IPS-NIHi7 (cell line): Measurements from ENCODE around the gene IFT81.
"Not testable (repeated sequence)": the region's sequence is repeated elsewhere in the genome, so short reads cannot be mapped to it uniquely, and the experiment has no call there.

Experiments used
- DNase-seq: peaks from one replicate; pipeline ENCODE4 v3.0.0; 2012; ENCODE audit warnings: mixed read lengths; ENCODE audit errors: extremely low spot score

Gene IFT81

DNA sequence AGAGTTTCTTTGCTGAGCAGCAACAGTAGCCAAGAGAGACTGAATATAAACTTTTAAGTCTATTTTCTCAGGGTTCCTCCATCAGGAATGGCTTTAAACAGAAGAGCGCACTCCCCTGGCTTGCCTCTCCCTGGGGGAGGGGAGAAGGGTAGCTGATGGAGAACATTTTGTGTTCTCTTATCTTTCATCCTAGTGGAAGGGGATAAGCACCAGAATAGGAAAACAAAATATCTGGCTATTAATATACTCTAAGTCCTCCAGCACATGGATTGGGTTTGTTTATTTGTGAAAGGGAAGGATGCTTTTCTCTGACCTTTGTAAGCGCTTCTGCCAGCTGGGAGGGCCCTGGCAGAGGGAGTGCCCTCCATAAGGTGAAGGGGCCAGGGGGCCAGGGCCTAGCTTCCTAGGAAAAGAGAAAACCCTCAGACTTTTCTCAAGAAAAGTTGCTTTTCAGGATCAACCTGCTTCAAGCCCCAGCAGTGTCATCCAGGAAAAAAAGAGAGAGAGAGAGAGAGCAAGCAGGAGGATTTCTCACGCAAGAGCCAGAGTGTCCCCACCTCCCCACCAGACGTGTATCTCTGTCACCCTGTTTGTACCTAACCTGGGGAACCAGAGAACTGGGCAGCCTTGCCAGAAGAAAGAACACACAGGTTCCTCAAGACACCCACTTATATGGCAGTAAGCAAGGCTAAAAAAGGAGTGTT is 122.6 kb downstream of the IFT81 start:
- no peak for DNase-seq

DNA sequence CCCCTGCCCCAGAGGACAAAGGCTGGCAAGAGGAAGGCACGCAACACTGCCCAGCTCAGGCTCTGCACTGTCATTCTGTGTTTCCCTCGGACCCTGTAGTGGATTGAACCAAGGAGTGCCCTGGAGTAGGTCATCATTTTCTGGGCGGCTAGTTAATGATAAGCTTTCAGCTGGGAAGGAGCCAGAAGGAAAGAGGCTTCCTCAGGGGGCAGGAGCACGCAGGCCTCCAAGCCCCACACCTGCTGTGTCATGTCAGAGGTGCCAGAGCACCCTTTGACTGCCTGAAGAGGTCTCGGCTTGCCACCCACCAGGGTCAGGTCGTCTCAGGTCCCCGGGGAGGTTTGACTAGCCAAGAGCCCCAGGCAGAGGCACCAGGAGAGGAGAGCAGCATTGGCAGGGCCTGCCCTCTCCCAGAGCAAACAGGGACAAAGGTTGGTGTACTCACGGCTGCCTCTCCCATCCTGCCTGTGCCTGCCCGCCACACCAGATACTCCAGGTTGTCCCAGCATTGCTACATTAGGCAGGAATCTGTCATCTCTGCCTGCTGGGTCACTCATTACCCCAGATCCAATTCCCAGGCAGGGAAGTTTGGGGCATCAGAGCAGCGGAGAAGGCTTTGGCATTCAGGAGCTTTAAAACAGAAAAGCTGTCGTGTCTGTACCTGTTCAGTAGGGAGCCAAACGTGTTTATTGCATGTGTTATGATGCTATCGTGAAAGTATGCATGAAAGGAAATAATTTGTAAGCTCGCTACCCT is 123.4 kb downstream of the IFT81 start:
- DNase-seq: no peak

DNA sequence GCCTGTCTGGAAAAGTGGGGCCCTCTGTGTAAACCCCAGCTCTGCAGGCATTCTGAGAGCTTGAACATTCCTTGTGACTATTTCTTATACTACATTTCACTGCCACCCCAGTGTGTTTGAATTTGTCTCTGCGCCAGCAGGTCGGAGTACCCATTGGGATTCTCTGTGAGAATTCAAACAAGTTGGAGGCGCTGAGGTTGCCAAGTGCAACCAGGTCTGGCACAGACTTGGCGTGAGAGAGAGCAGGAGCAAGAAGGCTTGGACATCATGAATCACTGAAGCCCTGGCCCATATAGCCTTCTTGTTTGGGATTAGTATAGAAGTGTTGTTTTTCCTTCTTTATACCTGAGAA is 123.9 kb downstream of the IFT81 start:
- DNase-seq: no peak

DNA sequence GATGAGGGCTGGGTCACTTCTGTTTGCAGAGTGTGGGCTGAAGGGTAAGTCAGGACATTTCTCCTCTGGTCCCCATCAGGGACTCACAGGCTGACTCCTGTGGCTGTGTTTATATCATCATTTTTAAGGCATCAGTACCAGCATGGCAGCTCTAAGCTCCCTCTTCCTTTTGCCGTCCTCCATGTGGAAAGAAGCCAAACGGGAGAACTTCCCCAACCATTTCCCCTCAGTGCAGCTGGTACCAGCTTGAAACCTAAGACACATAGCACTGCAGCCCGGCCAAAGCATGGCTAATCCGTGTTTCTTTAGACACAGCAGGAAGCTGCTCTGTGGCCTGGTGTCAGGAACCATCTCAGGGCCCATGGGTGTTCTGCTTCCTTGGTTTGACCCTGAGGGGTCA is 124.9 kb downstream of the IFT81 start:
- DNase-seq: no peak

DNA sequence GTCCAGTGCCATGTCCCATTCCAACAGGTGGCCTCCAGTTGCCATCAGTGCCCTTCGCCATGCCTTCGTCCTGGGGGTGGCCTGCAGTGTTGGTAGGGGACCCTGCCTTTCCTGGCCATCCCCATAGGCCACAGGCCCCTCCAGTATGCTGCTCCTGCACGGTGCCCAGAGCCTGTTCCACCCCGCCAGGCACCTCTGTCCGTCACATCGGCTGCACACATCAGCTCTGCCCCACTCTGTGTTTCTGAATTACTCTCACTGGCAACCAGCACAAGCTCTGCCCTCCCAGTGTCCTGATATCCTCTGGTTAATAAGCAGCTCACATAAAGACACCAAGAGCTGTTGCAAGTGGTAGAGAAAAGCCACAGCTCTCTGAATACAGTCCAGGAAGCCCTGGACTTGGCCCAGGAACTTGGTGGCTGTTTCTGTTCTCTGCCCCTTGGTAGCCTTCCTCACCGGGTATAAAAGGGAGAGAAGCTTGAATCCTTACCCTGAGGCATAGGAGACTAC is 125.6 kb downstream of the IFT81 start:
- no peak for DNase-seq

DNA sequence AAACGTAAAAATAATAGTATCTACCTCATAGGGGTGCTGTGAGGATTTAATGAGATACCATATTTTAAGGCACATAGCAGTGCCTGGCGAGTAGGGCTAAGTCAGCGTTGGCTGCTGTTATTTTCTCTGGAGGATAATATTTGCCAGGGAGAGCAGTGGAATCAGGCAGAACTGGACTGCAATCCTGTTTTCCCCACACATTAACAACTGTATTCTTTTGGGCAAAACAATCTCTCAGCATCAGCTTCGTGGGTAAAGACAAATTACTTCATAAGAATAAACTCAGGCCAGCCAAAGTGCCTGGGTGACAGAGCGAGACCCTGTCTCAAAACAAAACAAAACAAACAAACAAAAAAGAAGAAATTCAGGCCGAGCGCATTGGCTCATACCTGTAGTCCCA is 127.2 kb downstream of the IFT81 start:
- DNase-seq: no peak

DNA sequence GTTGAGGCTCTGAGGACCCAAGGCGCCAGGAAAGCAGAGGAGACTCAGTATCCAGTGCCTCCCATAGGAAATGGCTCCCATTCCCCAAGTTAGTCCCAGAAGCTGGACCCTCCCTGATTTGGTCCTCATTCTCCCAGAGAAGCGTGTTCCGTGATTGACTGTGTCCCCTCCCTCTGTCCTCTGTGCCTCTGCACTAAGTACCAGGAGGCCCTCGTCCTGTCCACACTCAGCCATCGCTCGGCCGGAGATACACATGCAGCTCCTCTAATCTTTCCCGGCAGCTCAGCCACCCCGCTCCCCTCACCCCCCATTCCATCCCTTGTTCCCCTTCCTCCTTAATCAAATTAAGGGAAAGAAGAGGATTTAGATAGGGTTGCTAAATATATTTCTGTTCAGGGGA is 128.6 kb downstream of the IFT81 start:
- DNase-seq: no peak

DNA sequence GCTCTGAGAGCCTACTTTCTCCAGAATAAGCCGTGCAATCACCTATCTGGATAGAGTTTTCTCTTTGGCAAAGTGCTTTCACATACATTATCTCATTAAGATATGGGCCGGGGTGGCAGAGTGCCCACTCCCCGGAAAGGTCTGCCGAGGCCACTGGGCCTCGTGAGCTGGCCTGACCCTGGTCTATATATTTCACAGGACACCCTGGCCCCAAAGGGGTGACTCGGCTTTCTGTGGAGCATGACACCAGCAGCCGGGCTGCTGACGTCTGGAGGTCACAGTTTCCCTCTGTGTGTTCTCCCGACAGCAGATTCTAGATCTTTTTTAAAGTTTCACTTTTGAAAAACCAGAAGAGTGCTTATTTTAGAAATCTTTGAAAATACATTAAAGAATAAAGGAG is 129.0 kb downstream of the IFT81 start:
- no peak for DNase-seq

DNA sequence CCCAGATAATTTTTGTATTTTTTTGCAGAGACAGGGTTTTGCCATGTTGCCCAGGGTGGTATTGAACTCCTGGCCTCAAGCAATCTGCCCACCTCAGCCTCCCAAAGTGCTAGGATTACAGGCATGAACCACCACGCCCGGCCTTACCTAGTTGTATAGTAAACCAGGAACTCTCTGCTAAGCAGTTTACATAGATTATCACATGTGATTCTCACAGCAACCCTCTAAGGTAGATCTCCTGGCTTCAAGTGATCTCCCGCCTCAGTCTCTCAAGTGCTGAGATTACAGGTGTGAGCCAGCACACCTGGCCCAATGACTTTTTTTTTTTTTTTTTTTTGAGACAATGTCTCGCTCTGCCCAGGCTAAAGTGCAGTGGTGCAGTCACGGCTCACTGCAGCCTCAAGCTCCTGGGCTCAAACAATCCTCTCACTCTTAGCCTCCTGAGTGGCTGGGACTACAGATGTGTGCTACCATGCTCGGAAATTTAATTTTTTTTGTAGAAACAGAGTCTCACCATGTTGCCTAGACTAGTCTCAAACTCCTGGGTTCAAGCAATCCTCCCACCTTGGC is 130.9 kb downstream of the IFT81 start:
- no peak for DNase-seq

DNA sequence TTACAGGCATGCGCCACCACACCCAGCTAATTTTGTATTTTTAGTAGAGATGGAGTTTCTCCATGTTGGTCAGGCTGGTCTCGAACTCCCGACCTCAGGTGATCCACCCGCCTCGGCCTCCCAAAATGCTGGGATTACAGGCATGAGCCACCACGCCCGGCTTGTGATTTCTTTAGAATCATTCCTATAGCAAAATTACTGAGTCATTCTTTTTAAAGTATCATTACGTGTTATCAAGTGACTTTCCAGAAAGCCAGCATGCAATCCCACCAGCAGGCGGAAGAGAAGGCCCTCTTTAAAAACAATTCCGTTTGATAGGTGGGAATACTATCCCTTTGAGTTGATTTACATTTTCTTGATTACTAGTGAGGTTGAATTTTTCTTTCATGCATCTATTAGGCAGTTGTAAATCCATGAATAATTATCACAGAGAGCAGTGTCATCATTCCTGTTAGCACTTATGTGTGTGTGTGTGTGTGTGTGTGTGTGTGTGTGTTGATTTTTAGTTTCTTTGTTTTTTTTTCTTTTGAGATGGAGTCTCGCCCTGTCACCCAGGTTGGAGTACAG is 131.8 kb downstream of the IFT81 start:
- not testable (repeated sequence) for DNase-seq

DNA sequence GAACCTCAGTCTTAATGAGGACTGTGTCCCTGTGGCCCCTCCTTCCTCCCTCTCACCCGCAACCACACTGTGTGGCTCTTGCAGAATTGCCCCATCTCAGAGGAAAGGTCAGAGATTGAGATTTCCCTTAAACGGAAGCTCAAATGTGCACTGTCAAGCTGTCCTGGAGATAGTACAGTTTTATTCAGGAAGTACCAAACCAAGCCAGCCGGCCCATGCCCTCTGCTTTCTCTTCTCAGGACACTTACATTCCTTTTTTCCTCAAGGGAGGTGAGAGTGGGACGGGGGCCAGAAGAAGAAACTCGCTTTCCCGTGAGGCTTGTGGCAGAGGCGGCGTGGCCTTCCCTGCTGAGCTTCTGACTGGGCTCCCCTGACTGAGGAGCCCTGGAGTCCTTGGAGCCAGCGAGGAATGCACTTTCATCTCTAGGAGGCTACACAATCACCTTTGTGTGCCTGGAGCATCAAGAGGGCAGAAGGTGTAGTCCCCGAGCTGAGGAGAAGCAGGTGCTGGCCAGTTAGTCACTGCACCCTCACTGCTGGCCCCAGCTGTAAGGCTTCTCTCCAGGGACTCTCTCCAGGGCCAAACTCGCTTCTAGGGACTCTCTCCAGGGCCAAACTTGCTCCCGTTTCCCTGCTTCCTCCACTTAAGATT is 132.7 kb downstream of the IFT81 start:
- no peak for DNase-seq

DNA sequence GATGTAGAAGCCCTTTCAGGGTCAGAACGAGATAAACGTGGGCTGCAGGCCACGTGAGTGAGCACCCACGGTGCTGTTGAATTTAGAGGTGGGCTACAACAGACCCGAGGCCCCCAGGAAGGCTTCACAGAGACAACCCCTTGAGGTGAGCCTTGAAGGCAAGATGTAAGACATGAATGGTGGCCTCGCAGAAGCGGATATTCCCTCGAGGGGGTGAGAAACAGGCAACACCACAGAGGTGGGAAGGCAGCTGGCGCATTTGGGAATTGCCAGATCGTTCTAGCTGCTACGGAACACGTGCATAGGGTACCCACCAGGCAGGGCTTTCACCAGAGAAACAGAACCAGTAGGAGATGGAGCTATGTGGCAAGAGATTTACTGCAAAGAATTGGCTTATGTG is 134.3 kb downstream of the IFT81 start:
- no peak for DNase-seq

DNA sequence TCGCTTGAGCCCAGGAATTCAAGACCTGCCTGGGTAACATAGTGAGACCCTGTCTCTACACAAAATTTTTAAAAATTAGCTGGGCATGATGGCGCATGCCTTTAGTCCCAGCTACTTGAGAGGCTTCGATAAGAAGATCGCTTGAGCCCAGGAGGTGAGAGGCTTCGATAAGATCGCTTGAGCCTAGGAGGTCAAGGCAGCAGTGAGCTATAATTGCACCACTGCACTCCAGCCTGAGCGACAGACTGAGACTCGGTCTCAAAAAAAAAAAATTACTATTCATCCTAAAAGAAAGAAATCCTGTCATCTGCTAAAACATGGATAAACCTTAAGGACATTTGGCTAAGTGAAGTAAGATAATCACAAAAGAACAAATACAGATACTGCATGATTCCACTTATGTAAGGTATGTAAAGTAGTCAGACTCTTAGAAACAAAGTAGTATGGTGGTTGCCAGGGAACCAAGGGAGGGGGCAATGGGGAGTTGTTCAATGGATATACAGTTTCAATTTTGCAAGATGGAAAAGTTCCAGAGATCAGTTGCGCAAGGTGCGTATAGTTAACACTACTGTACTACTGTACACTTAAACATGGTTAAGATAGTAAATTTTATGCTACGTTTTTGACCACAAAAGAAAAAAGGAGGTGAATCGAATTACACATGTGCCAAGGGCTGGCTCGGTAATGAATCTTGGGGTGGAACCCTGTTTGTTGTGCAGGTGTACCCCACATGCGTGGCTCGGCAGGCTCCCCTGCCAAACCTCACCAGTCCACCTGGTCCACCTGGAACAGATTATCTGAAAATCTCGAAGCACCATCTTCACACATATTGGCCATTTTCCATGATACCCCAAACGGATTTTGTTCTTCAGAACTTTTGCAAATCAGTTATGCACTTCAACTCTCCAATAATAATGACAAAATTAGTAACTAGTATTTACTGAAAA is 138.6 kb downstream of the IFT81 start:
- no peak for DNase-seq

DNA sequence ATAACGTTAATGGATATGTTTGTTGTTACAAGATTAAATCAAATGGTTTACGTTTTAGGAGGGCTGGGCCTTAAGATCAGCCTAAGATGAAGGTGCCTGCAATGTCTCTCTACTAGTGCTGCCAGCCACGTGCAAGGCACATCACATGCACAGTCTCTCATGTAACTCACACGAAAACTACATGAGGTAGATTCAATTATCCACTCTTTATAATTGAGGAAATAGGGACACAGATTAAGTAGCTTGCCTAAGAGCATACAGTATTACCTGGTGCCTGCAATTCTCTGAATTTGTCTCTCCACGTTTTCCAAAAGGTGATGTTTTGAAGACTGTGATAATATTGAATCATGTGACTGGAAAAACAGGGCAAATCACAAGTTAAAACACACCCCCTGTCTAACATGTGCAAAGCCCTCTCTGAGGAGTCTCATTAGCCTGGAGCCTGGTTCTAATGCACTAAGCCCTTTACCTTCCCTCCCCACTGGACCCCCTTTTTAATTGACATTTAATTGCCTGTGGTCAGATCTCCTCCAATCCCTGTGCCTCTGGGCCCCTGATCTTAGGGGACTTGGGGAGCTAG is 142.3 kb downstream of the IFT81 start:
- DNase-seq: no peak

DNA sequence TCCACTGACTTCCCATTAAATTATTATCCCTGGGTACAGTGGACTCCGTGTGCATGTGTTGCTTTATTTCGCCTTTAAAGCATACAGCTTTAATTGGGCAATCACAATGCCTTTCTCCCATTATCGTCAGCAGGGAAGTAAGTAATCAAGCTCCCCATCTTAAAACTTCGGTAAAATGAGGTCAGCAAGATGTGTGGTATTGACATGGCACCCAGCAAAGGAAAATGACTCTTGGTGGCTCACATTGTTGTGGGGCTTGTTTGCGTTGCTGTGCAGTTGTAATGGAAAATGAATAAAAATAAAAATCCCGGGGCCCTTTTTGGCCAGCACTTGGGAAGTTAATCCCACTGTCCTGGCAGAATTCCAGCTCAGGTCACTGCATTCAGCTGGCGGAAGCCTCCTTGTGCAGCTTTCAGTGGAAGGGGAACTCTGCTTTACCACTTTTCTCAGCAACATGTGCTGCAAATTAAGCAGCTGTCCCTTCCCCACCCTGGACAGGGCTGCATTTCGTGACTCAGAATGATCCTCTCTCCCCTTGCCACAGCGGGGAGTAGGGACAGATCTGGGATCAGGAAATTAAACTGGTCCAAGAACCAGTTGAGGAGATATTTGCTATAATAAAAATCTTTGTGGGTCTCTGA is 142.9 kb downstream of the IFT81 start:
- DNase-seq: no peak
